Fibroblast of upper back skin (primary cell): ENCODE data around the gene LMAN2.
"Not testable (repeated sequence)": the region's sequence is repeated elsewhere in the genome, so short reads cannot be mapped to it uniquely, and the experiment has no call there.

ENCODE experiments used
- DNase-seq: peaks from one replicate; pipeline ENCODE4 v3.0.0-alpha.2; 2013

LMAN2 gene

DNA sequence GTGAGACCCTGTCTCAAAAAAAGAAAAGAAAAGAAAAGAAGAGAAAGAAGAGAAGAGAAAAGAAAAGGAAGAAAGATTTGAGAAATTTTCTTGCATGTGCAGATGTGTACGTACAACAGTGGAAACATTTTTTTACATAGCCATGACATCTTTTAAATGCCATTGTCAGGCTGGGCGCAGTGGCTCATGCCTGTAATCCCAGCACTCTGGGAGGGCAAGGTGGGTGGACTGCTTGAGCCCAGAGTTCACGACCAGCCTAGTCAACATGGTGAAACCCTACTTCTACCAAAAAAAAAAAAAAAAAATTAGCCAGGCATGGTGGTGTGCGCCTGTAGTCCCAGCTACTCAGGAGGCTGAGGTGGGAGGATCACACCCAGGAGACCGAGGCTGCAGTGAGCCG, 6.6 kb downstream of the LMAN2 start:
- DNase-seq, result no peak

DNA sequence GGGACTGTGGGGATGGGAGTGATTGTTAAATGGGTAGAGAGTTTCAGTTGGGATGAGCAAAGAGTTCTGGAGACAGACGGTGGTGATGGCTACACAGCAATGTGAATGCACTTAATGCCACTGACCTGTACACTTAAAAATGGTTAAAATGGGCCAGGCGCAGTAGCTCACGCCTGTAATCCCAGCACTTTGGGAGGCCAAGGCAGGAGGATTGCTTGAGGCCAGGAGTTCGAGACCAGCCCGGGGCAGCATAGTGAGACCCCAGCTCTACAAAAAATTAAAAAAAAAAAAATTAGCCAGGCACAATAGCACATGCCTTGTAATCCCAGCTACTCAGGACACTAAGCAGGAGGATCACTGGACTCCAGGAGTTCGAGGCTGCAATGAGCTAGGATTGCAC, 7.7 kb downstream of the LMAN2 start:
- no peak for DNase-seq

DNA sequence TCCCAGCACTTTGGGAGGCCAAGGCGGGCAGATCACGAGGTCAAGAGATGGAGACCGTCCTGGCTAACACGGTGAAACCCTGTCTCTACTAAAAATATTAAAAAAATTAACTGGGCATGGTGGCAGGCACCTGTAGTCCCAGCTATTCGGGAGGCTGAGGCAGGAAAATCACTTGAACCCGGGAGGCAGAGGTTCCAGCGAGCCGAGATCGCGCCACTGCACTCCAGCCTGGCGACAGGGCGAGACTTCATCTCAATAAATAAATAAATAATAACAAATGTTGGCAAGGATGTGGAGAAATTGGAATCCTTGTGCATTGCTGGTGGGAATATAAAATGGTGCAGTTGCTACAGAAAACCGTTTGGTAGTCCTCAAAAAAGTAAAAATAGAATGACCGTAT, 8.5 kb downstream of the LMAN2 start:
- DNase-seq, result not testable (repeated sequence)

DNA sequence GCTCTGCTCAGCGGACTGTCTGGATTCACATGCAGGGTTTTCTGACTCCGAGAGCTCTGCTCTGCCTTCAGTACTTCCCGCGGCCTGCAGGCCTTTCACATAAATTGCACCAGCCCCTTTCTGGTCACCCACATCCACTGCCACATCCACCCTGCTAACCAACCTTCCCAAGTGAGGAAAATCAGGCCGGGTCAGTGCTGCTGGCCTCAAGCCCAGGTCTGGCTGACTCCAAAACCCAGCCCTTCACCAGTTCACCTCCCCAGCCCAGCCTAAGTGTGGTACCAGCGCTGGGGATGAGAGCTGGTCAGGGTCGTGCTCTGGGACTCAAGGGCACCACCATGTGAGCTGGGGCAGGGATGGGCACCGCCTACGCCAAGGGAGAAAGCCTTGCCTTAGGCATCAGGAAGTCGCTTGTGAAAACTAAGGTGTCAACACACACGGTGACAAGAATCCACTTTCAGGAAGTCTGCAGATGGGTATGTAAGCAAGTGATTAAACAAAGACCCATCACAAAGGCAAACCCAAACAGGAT, 12.3 kb downstream of the LMAN2 start:
- DNase-seq, result no peak

DNA sequence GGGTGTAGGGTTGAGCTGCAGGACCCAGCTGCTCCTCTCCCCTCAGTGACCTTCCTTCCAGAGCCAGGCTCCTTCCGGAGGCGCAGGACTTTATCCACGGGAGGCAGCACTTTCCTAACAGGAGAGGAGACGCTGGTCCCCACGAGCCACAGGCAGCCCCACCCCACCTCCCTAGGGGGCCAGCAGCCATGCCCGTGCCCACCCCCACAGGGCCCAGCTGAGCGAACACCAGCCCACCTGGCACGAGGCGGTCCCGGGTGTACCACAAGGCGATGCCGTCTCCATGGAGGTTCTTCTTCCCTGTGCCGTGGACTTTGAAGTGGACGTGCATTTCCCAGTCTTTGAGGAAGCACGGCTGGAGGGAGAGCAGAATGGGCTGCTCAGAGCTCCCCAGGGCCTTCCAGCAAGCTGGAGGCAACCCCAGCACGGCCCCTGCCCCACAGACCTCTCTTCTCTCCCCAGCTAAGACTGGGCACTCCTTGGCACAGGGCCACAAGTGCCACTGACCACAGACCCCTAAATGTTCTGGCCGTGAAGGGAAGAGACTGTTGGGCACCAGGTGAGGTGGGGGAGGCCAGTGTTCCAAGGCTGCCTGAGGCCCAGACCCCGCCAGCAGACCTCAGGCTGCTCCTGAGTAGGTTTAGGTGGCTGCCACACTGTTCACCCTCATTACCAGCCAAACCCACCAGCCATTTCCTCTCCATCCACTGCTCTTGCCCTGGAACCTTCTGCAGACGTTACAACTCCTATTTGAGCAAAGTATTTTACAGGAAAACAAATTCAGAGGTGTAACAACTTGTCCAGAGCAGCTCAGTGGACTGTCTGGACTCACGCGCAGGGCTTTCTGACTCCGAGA, 13.0 kb downstream of the LMAN2 start:
- no peak for DNase-seq

DNA sequence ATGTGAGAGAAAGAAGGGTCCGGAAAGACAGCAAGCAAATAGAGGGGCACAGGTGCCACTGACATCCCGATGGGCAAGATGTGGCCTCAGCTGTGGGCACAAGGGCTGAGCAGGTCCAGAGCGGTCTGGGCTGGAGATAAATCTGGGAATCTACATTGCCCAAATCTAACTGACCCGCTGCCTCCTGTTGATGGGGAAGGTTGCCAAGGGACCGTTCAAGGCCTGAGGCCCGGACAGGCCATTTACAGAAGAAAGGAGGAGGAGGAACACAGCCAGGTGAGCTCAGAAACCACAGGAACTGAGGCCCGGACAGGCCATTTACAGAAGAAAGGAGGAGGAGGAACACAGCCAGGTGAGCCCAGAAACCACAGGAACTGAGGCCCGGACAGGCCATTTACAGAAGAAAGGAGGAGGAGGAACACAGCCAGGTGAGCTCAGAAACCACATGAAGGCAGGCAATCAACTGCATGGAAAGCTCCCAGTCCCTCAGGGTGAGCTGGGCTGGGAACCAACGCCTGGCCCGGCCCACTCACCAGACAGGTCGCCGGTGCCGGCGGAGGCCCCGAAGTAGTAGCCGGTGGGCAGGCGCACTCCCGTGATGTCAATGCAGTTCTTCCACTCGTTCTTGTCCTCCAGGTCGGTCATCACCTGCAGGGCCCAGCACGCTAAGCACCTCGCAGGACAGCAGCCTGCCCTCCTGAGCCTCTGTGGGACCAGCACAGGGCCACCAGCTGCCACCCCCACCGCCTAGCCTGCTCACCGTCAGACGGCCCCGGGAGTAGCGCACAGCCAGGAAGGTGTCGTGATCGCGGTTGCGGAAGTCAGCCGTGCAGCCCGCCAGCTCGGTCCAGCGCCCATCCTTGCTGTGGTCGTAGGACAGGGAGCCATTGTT, 14.6 kb downstream of the LMAN2 start:
- no peak for DNase-seq

DNA sequence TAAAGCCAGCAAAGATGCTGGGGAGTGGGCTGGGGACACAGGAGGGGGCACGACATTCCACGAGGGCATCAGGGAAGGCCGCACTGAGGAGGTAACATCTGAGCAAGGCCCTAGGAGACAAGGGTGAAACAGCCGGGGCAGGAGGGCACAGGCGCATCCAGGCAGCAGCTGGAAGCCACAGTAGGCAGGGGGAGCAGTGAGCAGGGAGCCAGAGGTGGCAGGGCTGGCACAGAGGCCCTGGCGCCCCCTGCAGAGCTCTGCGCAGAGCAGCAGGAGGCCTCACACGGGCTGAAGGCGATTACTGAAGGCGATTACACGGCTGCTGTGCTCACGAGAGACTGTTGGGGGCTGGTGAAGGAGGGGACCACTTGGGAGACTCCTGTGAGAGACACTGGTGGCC, 15.4 kb downstream of the LMAN2 start:
- no peak for DNase-seq

- DNase-seq, result no peak
These were observed 15.8 kb downstream of the LMAN2 start for GRCh38 chr5:177335701-177336065.

- DNase-seq, result no peak
These were observed 16.4 kb downstream of the LMAN2 start for GRCh38 chr5:177334781-177335700.

DNA sequence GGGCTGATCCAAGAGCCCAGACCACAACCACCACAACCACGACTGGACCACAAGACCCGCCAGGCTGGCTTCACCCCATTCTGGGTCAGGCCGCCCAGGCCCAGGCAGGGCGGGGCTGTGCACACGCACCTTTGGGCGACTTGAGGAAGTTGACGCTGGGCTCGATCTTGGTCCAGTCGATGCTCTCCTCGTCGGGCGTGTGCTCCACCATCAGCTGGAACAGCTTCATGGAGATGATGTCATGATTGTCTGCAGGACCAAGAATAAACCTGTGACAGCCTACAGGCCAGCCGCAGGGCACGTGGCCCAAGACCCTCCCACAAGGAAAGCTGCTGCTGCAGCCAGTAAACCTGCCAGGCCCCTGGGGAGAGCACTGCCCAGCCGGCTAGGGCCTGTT, 17.3 kb downstream of the LMAN2 start:
- DNase-seq, result no peak

DNA sequence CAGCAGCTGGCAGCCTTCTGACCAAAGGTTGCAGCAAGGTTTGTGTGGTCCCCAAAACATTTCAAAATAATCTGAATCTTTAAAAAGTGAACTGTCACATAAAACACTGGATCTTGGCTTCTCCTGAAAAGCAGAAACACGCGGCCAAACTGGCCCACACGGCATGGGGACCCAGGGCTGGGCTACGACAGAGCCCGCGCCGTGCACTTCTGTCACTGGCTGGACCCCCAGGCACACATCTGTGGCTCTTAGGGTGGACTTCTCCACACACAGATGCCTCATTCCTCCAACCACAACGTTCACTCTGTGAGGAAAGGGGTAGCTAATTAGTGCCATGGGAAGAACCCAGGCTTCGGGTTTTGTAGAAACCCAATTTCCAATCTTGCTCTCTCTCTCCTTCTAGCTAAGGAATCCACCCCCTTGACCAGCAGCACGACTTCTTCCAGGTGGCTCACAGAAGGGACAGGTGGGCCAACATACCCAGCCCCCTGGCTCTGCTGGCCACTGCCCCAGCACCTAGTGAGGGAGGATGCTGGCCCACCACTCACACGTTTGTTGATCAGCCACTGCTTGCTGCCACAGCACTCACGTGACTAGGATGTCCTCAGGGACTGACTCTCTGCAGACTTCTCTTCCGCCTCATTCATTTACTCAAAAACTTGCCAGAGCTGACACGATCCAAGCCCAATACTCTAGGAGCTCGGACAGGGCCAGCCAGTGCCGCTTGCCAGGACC, 17.9 kb downstream of the LMAN2 start:
- DNase-seq, result no peak

- DNase-seq, result no peak
These were observed 18.6 kb downstream of the LMAN2 start for GRCh38 chr5:177332896-177333260.

GRCh38 chr5:177332031-177332895, 19.2 kb downstream of the LMAN2 start:
- no peak for DNase-seq

DNA sequence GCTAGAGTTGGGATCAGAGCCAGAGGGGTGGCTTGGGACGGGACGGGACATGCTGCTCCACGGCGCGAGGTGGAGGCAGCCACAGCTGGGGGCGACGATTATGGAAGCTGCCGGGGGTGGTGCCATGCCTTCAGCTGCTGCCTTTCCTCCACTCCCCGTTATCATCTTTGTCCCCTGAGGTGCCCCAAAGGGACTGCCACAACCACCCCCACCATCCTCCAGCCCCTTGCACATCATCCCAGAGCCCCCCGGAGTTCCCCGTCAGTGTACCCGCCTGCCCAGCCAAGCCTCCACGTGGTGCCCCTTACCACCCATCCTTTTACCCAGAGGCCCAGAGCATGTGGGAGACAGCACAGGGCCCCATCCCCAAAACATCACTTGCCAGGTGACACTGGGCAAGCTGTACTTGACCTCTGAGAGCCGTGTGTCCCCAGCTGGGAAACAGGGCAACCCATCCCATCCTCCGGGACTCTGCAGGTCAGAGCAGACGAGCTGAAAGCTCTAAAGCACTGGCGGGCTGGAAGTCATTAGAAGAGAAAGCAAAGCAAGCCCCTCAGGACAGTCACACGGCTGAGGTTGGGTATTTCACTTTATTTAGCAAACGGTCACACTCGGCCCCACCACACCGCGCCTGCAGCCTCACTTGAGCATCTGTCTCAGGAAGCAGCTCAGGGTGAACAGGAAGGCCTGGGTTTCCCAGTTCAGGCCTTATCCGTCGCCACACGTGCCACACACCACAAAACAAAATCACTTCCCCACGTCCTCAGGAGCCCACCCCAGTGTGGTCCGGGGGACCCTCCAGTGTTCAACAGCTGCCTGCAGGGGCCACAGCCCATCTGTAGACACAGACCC, 20.3 kb downstream of the LMAN2 start:
- DNase-seq, result no peak

- no peak for DNase-seq
These were observed 21.6 kb downstream of the LMAN2 start for GRCh38 chr5:177329883-177330282.

- no peak for DNase-seq
These were observed 22.8 kb downstream of the LMAN2 start for GRCh38 chr5:177328545-177329231.

- DNase-seq, result no peak
These were observed 23.6 kb downstream of the LMAN2 start for GRCh38 chr5:177327539-177328522.

GRCh38 chr5:177325868-177326381, 25.5 kb downstream of the LMAN2 start:
- DNase-seq, result no peak
